ENCODE data around the gene MAST3.

- TF ChIP-seq CTCF (conservative IDR thresholded peaks at IDR 0.05; ENCODE audit: low read length) (peak; percentile 88), EZH2phosphoT487 (IDR thresholded peaks at IDR 0.05; ENCODE audit: borderline replicate concordance, low read depth, low read length) (no peak)
Measured at GRCh38 chr19:18152442-18152816, 54.9 kb downstream of the MAST3 start.
